Glutamatergic neuron (in vitro differentiated cells): Measurements from ENCODE around the gene CEP128. TPM values are rescaled to one million over a fixed set of nuclear protein-coding genes. Genes with fewer than 3 reads are reported as not detected.
A peak's percentile ranks its signal among the peaks of the same experiment; 100 is the strongest.

ENCODE experiments used
- DNase-seq: peaks from one replicate; pipeline ENCODE4 v3.0.0; 2022
- H3K27ac Mint-ChIP-seq: one replicate; pipeline ENCODE4 v1.8.0; 2020; ENCODE audit warnings: mild to moderate bottlenecking, mixed read lengths, inconsistent platforms; ENCODE audit not compliant: unreplicated experiment
- H3K27me3 Mint-ChIP-seq: one replicate; pipeline ENCODE4 v1.8.0; 2020; ENCODE audit warnings: mild to moderate bottlenecking, moderate library complexity, mixed read lengths, inconsistent platforms; ENCODE audit not compliant: unreplicated experiment
- H3K36me3 Mint-ChIP-seq: one replicate; pipeline ENCODE4 v1.8.0; 2020; ENCODE audit warnings: mild to moderate bottlenecking, mixed read lengths, inconsistent platforms; ENCODE audit not compliant: unreplicated experiment
- H3K4me1 Mint-ChIP-seq: one replicate; pipeline ENCODE4 v1.8.0; 2020; ENCODE audit warnings: mild to moderate bottlenecking, low read depth, mixed read lengths, inconsistent platforms; ENCODE audit not compliant: unreplicated experiment
- H3K4me3 Mint-ChIP-seq: one replicate; pipeline ENCODE4 v1.8.0; 2020; ENCODE audit warnings: mild to moderate bottlenecking, mixed read lengths, inconsistent platforms; ENCODE audit not compliant: unreplicated experiment
- H3K9me3 Mint-ChIP-seq: one replicate; pipeline ENCODE4 v1.8.0; 2020; ENCODE audit warnings: mild to moderate bottlenecking, moderate library complexity, mixed read lengths, inconsistent platforms; ENCODE audit not compliant: unreplicated experiment
- total RNA-seq: library from RNA; stranded (reverse); fragmentation: NEBNext Ultra II Directional; extraction: Animal tissue kit (Norgen Biotek cat#: 25700); gene quantifications from one replicate; pipeline ENCODE4 v1.2.1, GENCODE V29; 2021; ENCODE audit not compliant: unreplicated experiment
- TF ChIP-seq, protein P1 (sequence below): fragments of 200-600 bp; sonication (generic); IDR thresholded peaks from one replicate; pipeline ENCODE4 v1.5.0; 2021; ENCODE audit not compliant: partially characterized antibody, unreplicated experiment

The CEP128 gene
- total RNA-seq, 1 donor from 2014 or later: 38.5 TPM

DNA sequence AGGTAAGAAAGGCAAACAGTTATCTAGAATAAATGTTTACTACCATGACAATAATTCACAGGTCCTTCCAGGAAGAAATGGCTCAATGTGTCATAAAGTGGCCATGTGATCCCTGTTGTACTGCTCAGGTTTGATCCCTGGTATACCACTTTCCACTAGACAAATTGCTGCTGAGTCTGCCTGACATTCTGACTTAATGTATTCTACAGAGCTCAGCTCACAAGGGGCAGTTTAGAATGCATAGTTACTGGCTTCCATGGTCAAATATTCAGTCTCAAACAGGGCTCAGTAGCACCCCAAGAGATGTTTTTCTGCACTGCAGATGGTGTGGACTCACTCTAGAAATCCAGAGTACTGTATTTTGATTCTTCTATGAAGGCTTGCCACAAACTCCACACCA, 35.7 kb upstream of the CEP128 start:
- Mint-ChIP-seq H3K4me3 (no peak overlapping the region), H3K4me1 (no peaks in the 10 kb centered on the region), H3K27ac (no peak overlapping the region), H3K9me3 (no peaks in the 10 kb centered on the region), H3K36me3 (no peaks in the 10 kb centered on the region), H3K27me3 (no peaks in the 10 kb centered on the region)
- no peak for DNase-seq
- TF ChIP-seq, protein P1, sequence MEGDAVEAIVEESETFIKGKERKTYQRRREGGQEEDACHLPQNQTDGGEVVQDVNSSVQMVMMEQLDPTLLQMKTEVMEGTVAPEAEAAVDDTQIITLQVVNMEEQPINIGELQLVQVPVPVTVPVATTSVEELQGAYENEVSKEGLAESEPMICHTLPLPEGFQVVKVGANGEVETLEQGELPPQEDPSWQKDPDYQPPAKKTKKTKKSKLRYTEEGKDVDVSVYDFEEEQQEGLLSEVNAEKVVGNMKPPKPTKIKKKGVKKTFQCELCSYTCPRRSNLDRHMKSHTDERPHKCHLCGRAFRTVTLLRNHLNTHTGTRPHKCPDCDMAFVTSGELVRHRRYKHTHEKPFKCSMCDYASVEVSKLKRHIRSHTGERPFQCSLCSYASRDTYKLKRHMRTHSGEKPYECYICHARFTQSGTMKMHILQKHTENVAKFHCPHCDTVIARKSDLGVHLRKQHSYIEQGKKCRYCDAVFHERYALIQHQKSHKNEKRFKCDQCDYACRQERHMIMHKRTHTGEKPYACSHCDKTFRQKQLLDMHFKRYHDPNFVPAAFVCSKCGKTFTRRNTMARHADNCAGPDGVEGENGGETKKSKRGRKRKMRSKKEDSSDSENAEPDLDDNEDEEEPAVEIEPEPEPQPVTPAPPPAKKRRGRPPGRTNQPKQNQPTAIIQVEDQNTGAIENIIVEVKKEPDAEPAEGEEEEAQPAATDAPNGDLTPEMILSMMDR: no peak

DNA sequence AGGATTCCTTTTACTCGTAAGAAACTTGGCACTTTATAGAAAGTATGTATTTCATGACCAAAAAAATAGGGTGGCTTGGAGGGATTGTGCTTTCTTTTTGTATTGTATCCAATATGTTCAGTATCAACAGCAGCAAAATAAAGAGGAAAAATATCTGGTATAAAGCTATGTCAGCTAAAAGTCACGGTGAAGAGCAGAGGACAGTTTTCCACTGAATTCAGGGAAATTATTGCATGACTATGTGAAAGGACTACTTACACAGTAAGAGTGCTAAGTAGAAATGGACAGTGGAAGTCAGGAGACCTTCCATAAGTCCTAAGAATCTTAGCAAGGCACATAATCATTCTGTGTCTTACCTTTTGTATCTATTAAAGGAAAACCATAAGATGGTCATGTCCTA, 33.1 kb upstream of the CEP128 start:
- TF ChIP-seq, protein P1: no peak
- Mint-ChIP-seq H3K27me3 (no peaks in the 10 kb centered on the region), H3K4me1 (no peaks in the 10 kb centered on the region), H3K9me3 (no peaks in the 10 kb centered on the region), H3K4me3 (no peak overlapping the region), H3K36me3 (no peaks in the 10 kb centered on the region), H3K27ac (no peak overlapping the region)
- no peak for DNase-seq

DNA sequence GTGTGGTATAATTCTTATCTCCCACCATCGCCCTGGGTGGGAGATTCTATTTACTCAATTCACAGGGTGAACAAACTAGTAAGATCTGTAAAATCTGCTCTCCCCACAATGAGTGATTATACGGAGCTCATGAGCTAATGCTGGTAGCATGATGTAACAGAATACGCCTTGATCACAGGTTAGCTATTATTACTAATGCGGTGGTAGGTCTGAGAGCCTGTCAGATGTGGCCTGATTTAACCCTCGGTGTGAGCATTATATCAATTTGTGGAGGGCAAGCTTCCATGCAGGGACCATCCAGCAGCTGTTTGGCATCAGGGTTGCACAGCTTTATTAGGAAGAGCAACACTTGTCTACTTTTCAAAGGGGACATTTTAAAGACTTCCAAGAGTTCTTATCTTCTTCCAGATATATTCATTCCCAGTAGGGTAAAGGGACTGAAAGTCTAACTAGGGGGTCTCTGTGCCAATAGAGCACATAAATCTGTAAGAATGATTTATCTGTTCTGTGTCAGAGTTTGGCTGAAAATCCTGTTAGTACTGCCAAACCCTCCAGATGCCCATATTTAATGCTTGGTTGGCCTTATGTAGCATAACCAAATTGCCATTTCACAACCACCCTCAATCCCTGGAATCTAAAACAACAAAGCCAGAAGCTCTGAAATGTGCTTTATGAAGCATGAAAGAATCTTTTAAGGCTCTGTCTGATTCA, 32.5 kb upstream of the CEP128 start:
- Mint-ChIP-seq H3K27me3 (no peaks in the 10 kb centered on the region), H3K27ac (no peak overlapping the region), H3K4me3 (no peak overlapping the region), H3K36me3 (no peaks in the 10 kb centered on the region), H3K9me3 (no peaks in the 10 kb centered on the region), H3K4me1 (no peaks in the 10 kb centered on the region)
- no peak for DNase-seq
- TF ChIP-seq, protein P1: no peak

DNA sequence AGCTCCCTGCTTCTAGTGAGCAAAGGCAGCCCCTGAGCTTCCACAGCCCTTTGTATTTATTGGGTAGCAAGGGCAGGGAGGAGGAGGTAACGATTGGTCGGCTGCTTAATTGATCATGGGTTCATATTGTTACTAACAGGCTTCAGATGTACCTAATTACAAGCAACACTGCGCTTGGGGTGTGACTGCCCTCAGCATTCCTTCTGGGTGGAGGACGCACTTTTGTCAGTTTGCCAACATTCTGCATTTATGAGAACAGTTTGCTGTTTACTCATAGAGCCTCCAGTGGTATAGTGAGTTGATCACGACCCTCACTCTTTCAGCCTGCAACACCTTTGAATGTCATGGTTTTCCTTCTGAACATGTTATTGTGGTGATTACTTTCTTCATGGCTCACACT, 23.5 kb upstream of the CEP128 start:
- DNase-seq: no peak
- TF ChIP-seq, protein P1: no peak
- no peaks in the 10 kb centered on the region for H3K9me3 Mint-ChIP-seq
- peaks cover 4% of the 10 kb centered on the region for H3K4me1 Mint-ChIP-seq
- H3K36me3 Mint-ChIP-seq: no peaks in the 10 kb centered on the region
- no peak overlapping the region for H3K4me3 Mint-ChIP-seq
- H3K27ac Mint-ChIP-seq: no peak overlapping the region
- no peaks in the 10 kb centered on the region for H3K27me3 Mint-ChIP-seq

DNA sequence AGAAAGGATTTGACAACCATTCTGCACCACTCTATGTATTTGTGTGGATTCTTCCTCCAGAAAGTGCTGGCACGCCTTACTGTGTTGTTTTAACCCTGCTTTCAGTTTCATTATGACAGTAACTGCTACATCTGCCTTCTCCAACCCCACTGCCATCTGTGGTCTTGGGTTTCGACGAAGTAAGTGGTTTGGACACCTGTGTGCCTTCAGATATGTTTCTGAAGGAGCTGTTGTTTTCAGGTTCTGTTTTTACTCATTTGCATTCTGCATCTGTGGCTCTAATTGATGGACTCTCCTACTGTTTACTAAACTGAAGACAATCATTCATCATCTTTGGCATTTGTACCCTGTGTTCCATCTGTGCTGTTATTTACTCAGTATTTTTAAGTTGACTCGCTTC, 18.0 kb upstream of the CEP128 start:
- TF ChIP-seq, protein P1: no peak
- Mint-ChIP-seq H3K27me3 (no peaks in the 10 kb centered on the region), H3K27ac (peak overlapping the region; percentile 60), H3K4me3 (peak overlapping the region; percentile 40), H3K4me1 (peaks cover 14% of the 10 kb centered on the region), H3K9me3 (peaks cover 3% of the 10 kb centered on the region), H3K36me3 (no peaks in the 10 kb centered on the region)
- no peak for DNase-seq
